NCI-H1105 treated with DMSO at 0.1 percent for 48 hours (cell line): ENCODE results near the gene ARID4B.
A peak's percentile ranks its signal among the peaks of the same experiment; 100 is the strongest.
"Not testable (repeated sequence)": the region's sequence is repeated elsewhere in the genome, so short reads cannot be mapped to it uniquely, and the experiment has no call there.

ENCODE experiments used
- DNase-seq: peaks from one replicate; lab custom pipeline; 2025; lab: John Stamatoyannopoulos, UW

Gene ARID4B

DNA sequence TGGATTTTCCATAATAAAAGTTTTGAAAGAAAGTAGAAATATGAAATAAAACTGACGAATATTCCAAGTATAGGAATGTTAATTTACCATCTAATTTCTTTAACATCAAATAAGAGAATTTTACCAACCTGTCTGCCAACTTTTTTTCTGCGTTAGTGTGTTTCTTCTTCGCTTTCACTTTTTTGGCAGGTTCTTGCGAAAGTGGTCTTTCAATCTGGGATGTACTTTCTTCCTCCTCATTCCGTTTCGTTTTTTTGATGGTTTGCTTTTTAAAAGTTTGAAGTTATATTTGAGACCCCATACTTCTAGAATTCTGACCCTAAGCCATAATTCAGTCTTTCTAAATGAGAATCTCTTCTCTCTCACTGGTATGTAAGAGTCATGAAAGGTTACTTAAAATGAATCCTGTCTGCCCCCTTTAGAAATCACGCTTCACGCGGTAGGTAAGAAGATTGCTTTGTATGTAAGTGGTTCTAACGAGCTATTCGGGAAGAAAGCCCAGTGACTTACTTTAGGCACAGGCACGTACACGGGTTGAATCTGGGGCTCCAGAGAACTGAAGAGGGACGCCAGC is 167.5 kb downstream of the ARID4B start:
- DNase-seq: no peak

DNA sequence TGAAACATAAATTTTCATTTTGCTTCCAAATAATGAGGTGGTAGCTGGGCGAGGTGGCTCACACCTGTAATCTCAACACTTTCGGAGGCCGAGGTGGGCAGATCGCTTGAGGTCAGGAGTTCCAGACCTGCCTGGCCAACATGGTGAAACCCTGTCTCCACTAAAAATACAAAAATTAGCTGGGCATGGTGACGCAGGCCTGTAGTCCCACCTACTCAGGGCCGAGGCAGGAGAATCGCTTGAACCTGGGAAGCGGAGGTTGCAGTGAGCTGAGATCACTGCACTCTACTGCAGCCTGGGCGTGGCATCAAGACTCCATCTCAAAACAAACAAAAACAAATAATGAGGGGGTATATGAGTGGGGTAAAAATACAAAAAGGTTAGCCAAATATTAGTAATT is 168.0 kb downstream of the ARID4B start:
- DNase-seq: not testable (repeated sequence)

DNA sequence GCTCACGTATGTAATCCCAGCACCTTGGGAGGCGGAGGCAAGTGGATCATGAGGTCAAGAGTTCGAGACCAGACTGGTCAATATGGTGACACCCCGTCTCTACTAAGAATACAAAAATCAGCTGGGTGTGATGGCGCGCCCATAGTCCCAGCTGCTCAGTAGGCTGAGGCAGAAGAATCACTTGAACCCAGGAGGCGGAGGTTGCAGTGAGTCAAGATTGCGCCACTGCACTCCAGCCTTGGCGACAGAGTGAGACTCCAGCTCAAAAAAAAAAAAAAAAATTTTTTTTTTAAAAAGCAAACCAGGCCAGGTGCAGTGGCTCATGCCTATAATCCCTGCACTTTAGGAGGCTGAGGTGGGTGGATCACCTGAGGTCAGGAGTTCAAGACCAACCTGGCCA is 168.7 kb downstream of the ARID4B start:
- DNase-seq: not testable (repeated sequence)

DNA sequence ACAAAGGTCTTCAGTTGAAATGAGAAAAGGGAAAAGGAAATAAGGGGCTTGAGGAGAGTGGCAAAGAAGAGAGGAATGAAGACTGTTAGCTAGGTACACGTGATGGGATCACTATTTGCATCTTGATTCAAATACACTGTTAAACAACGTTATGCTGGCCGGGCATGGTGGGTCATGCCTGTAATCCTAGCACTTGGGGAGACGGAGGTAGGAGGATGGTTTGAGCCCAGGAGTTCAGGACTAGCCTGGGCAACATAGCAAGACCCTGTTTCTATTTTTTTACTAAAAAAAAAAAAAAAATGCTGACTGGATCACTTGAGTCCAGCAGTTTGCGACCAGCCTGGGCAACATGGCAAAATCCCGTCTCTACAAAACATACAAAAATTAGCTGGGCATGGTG is 169.3 kb downstream of the ARID4B start:
- DNase-seq: no peak

DNA sequence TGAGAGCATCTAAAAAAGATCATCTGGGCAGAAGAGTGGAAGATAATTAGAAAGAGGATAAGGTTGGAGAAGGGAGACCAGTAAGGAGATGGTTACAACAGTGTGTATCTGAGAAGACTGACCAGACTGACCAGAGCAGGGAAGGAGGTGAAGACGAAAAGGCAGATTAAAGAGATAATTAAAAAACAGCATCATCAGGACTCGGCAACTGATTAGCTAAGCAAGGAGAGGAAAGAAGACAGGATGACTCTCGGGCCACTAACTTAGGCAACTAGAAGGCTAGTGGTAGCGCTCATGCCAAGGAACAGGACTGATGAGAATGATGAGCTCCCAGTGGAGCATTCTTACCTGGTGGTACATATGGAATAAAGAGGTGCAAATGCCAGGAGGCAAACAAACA is 170.8 kb downstream of the ARID4B start:
- no peak for DNase-seq

DNA sequence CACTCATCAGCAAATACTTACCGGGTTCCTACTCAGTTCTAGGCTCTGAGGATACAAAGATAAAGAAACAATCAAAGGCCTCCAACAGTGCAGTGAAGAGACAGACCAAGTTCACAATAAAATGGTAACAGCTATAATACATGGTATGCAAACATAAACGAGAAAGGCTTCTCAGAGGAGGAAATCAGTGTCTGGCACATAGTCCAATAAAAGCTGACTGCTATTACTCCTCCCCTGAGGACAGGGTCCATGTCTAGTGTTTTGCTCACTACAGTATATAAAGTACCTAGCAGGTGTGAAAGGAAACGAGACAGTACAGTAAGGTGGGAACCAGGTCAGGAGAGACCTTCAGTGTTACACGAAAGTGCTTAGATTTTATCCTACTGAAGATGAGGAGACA is 171.2 kb downstream of the ARID4B start:
- no peak for DNase-seq

DNA sequence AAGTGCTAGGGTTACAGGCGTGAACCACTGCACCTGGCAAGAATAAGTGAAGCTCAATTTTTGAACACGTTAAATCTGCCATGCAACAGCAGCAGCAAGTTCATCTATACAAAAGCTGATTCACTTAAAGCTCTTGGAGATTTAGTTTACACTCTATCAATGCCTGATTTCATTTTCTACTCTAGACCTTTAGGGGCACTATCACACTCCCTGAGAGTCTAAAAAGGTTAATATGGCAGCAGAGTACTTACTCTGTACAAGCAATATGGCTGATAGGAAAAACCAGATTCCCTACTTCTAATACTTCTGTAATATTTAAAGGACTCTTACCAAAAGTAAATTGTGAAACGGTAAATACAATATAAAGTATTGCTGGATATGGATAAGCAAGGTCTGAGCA is 171.7 kb downstream of the ARID4B start:
- DNase-seq: no peak

DNA sequence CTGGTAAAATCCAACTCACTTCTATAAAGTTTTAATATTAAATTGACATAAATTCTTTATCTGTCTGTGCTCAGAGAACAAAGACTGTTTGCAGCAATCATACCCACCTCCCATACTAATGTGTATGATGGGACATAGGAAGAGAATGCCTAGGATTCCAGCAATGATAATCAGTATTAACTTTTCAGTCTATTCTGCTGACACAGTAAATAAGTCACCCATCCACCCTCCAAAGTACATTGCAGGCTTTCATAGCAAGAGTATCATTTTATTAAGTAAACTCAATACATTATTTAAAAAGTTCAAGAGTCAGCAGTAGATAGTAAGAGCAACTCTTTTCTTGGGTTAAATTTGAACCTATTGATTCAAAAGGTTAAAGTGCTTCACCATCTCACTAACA is 175.7 kb downstream of the ARID4B start:
- DNase-seq: no peak

DNA sequence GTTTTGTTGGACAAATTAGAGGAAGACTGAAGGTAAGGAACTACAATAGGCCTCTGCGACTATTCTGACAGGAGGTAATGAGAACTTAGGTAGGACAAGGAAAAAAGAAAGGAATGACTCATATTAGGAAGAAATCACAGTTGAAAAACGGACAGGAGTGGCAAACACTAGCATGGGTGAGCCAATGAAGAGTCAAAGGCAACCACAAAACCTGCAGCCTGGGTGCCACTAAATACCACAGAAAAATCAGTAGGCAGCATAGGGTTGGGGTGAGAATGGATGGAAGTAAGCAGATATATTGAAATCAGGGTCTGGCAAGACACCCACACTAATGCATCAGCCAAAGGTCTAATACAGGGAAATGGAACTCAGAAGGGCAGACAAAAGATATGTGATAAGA is 176.9 kb downstream of the ARID4B start:
- no peak for DNase-seq

DNA sequence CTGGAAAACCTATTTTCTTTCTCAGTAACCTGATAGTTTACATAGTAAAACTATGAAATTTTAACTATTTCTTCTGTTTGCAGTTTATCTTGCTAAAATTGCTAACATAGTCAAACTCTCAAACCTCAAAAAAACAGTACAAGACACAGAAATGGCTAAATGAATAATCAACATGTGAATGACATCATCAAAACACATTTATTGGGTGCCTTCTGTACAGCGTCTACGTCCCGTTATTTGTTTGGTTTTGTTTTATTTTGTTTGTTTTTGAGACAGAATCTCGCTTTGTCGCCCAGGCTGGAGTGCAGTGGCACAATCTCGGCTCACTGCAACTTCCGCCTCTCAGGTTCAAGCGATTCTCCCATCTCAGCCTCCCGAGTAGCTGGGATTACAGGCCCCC is 178.2 kb downstream of the ARID4B start:
- no peak for DNase-seq

DNA sequence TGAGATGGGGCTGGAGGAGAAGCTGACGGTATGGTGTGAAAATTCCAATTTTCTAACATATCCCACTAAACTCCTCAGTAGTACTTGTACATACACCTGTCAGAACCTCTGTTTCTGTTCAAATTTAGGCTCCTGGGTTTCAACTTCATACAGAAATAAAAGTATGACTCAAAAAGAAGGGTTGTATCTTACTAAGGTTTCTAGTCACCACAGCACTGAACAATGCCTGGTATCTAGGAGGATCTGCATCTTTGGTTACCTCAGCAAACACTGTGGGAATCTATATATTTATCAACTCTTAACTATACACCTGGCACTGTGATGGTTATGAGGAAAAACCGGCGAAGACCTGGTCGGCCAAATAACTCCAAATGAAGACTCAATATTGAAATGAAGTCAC is 180.7 kb downstream of the ARID4B start:
- DNase-seq: no peak

DNA sequence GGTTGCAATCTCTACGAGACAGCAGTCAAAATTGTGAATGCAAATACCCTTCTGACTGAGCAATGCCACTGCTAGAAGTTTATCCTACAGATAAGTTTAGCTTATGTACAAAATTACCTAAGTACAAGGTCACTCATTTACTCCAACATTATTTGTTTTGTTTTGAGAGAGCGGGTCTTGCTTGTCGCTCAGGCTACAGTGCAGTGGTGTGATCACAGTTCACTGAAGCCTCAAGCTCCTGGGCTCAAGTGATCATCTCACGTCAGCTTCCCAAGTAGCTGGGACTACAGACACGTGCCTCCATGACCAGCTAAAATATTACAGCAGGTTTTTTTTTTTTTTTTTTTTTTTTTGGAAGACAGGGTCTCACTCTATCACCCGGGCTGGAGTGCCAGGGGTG is 182.3 kb downstream of the ARID4B start:
- DNase-seq: no peak

DNA sequence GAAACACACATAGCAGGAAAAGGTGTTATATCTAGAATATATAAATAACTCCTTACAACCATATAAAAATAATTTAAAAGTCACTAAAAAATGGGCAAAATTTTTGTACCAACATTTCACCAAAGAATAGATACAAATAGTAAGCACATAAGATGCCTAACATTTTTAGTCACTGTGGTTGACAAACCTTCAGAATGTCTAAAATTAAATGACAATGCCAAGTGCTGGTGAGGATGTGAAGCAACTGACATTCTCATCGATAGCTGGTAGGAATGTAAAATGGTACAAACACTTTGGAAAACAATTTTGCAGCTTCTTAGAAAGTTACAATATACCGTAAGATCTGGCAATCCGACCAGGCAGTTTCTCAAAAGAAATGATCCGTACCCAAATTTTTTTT is 185.0 kb downstream of the ARID4B start:
- no peak for DNase-seq

DNA sequence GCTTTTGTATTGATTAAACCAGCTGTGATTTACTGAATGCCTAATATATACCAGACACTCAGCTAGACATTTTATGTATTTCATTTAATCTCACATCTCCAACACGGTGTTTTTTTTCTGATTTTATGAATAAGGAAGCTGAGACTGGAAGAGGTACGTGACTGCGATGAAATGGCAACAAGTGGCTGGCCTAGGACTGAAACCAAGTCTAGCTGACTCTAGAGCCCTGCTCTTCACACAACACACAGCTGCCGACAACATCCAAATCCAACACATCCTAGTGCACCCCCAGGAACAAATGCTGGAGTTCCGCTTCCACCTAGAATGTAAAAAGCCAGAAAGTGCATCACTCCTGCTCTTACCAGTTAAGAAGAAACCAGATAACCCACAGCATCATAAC is 188.7 kb downstream of the ARID4B start:
- DNase-seq: no peak

DNA sequence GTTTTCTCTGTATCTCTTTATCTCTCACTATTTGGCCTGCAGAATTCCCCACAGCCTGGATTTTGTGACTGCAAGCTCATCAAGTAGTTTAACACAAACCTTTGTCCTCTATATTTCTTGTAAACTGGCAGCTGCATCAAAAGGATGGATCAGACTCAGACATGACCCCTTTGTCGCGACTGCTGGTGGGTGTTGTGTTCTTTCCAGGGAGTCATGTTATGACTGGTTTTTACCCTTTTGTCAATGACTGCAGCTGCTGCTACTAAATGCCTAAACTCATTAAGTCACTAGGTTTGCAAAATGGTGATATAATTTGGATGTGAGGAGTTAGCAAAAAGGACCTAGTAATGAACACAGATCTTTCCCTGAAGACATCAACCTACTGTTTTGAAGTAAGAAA is 189.2 kb downstream of the ARID4B start:
- DNase-seq: no peak

DNA sequence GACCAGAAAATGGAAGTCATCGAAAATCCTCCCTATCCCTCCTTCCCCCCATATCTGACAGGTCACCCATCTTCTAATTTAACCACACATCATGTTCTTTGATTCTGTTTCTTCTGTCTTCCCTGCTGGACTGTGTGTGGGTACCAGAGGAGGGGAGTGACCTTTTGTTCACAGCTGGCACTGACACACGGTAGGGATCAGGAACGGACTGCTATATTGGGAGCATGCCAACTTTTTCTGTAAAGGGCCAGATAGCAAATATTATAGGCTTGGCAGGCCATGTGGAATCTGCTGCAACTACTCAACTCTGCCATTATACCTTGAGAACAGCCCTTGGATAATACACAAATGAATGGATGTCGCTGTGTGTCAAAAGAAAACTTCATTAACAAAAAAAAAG is 191.9 kb downstream of the ARID4B start:
- peak; percentile 52 for DNase-seq

DNA sequence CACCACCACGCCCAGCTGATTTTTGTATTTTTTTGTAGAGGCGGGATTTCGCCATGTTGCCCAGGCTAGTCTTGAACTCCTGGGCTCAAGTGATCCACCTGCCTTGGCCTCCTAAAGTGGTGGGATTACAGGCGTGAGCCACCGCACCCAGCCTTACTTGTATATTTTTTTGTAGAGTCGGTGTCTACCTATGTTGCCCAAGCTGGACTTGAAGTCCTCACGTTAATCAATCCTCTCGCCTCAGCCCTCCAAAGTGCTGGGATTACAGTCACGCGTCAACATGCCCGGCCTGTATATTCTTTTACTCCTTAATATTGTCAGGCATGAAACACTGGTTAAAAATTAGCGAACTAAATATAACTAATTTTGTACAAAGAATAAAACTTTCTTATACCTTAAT is 193.8 kb downstream of the ARID4B start:
- no peak for DNase-seq

DNA sequence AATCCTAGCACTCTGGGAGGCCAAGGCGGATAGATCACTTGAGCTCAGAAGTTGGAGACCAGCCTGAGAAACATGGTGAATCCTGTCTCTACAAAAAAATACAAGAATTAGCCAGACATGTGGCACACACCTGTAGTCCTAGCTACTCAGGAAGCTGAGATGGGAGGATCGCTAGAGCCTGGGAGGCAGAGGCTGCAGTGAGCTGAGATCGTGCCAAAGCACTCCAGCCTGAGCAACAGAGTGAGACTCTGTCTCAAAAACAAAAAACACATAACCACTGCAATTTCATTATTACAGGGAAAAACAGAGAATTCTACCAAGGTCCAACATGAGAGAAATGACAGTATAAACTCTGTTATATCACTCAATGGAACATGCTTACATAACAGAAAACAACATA is 194.9 kb downstream of the ARID4B start:
- no peak for DNase-seq

DNA sequence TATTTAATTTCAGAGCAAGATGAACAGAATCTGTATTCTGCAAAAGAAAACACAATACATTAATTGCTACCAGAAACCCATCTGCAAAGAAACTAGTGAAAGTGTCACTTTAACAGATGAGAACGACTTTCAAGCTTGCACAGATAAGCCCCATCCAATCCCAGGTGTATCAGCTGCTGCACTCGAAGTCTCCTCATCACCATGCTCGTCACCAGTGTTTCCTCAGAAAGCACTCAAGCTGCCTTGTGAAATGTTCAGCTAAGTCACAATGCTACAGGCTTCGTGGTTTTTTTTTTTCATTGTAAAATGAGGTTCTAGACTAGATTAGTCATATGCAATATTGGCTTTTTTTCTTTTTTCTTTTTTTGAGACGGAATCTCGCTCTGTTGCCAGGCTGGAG is 196.0 kb downstream of the ARID4B start:
- no peak for DNase-seq

DNA sequence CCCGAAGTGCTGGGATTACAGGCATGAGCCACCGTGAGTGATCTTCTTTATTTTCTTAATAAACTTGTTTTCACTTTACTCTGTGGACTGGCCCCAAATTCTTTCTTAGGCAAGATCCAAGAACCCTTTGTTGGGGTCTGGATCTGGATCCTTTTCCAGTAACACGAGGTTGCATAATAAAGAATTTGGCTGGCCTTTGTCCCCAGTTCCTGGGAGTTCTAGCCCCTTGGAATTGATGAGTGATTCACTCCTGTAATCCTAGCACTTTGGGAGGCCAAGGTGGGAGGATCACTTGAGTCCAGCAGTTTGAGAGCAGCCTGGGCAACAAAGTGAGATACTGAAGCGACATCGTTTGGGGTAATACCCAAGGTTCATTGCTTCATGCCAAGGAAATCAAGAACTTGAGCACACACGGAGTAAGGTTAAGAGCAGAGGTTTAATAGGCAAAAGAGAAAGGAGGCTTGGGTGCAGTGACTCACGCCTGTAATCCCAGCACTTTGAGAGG is 197.2 kb downstream of the ARID4B start:
- no peak for DNase-seq

DNA sequence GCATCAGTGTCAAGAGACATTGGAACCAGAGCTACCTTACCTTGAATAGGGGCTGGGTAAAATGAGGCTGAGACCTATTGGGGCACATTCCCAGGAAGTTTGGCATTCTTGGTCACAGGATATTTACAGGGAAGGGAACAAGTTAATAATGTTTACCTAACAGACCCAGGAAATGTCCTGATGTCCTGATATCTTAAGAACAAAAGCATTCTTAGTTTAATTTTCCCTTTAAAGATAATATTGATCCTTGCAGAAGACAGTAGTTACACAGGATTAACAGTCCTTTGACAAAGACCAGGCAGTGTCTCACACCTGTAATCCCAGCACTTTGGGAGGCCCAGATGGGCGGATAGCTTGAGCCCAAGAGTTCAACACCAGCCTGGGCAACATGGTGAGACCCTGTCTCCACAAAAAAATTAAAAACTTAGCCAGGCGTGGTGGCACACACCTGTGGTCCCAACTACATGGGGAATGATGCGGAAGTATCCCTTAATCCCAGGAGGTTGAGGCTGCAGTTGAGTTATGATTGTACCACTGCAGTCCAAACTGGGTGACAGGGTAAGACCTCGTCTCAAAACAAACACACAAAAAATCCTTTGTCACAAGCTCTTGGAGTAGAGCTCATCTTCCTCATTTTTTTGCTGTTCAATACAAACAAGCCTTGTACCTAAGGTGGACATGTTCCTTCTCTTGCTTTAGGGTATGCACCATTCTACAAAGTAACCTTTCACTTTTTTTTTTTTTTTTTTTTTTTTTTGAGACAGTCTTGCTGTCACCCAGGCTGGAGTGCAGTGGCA is 198.0 kb downstream of the ARID4B start:
- DNase-seq: no peak

DNA sequence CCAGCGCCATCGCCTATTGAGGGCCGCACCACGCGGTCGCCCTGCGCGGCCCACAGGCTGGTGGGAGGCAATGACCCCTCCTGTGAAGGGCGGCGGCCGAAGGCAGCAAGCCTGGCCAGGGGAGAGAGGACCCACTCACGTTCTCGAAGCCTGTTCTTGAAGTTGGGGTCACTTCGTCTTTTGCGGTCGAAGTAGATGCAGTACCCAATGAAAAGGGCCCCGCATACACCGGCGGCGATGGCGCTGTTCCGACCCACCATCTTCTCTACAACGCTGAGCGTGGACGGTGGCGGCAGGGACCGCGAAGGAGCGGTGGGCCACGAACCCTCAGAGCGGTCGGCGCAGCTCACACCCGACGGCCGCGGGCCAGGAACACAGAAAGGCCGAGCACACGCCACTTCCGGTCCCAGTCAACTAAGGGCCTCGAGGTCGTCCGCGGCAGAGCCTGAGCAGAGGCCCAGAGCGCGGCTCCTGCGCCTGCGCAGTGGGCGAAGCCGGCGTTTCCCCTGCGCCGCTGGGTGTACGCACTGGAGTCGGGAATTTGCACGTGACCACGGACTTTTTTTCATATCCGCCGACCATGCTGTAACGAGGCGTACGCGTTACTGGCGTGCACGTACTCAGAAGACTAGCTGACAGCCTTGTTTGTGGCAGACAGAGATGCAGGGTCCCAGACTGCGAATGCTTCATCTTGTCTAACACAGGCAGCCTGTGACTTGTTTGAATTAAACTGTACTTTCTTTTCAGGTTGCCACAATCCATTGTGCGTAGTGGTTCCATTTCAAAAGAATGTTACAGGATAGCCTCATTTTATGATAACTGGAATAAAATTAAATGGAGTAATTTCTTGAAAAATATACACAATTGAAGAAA is 199.3 kb downstream of the ARID4B start, which contains the start of gene TOMM20:
TOMM20 (minus strand) TSS at position 382 of the 873 bp plus-strand sequence; CDS start at position 260, 122 bp downstream.
- peak; percentile 91 for DNase-seq
